Stimulated activated CD8-positive, alpha-beta memory T cell treated with anti-CD3 and anti-CD28 coated beads, Interleukin-15, amount 100 ng/mL, for 48 hours (primary cell): ENCODE results near the gene TECTA.

Source experiments
- DNase-seq, 2 donors: peaks; one replicate each; pipeline ENCODE4 v3.0.0-alpha.2; 2020; ENCODE audit warnings: low read depth in 2 of 2

Gene TECTA

GRCh38 chr11:121100943-121101342 is at the start of gene TECTA:
Gene TECTA (plus strand): TSS chr11:121101243. CDS start chr11:121102666, 1,423 bp downstream.
- DNase-seq: no peak

- DNase-seq: no peak
Measured at GRCh38 chr11:121053244-121053643, 47.8 kb upstream of the TECTA start.

- no peak for DNase-seq
Measured at GRCh38 chr11:121054266-121054665, 46.8 kb upstream of the TECTA start.

- no peak for DNase-seq
Measured at GRCh38 chr11:121055076-121055475, 46.0 kb upstream of the TECTA start.

- no peak for DNase-seq
Measured at GRCh38 chr11:121057922-121058321, 43.1 kb upstream of the TECTA start.

GRCh38 chr11:121058941-121059340 is 42.1 kb upstream of the TECTA start:
- DNase-seq: no peak

- no peak for DNase-seq
Measured at GRCh38 chr11:121059605-121060004, 41.4 kb upstream of the TECTA start.

GRCh38 chr11:121063728-121064127 is 37.3 kb upstream of the TECTA start:
- DNase-seq: no peak

GRCh38 chr11:121066623-121067022 is 34.4 kb upstream of the TECTA start:
- DNase-seq: no peak

- no peak for DNase-seq
Measured at GRCh38 chr11:121067026-121067425, 34.0 kb upstream of the TECTA start.

GRCh38 chr11:121067453-121067852 is 33.6 kb upstream of the TECTA start:
- DNase-seq: no peak

GRCh38 chr11:121067962-121068647 is 32.9 kb upstream of the TECTA start:
- no peak for DNase-seq

GRCh38 chr11:121068787-121069186 is 32.3 kb upstream of the TECTA start:
- DNase-seq: no peak

- DNase-seq: no peak
Measured at GRCh38 chr11:121070951-121071845, 29.8 kb upstream of the TECTA start.

- DNase-seq: no peak
Measured at GRCh38 chr11:121071846-121072450, 29.1 kb upstream of the TECTA start.

- DNase-seq: no peak
Measured at GRCh38 chr11:121081321-121081720, 19.7 kb upstream of the TECTA start.

- no peak for DNase-seq
Measured at GRCh38 chr11:121082219-121082618, 18.8 kb upstream of the TECTA start.

- no peak for DNase-seq
Measured at GRCh38 chr11:121082670-121083069, 18.4 kb upstream of the TECTA start.

GRCh38 chr11:121086866-121087265 is 14.2 kb upstream of the TECTA start:
- no peak for DNase-seq

GRCh38 chr11:121089566-121089965 is 11.5 kb upstream of the TECTA start:
- DNase-seq: no peak

- no peak for DNase-seq
Measured at GRCh38 chr11:121090145-121090721, 10.8 kb upstream of the TECTA start.

- DNase-seq: no peak
Measured at GRCh38 chr11:121091492-121092152, 9.4 kb upstream of the TECTA start.
